SK-N-SH treated with all-trans-retinoic acid at 6 μM for 48 hours (cell line): Measurements from ENCODE around the gene ANKRD45.
"Not testable (repeated sequence)": the region's sequence is repeated elsewhere in the genome, so short reads cannot be mapped to it uniquely, and the experiment has no call there.

Experiments
- ATAC-seq: fragments of 200-7000 bp; cut with Tn5 transposase; 3 replicates; pipeline ENCODE4 v1.9.1; 2020; ENCODE audit warnings: mild to moderate bottlenecking, moderate library complexity
- ARNTL ChIP-seq: fragments of 450-650 bp; formaldehyde crosslinking; IDR thresholded peaks from 2 replicates; pipeline ENCODE4 v1.5.0; 2020; ENCODE audit warnings: low read depth, mild to moderate bottlenecking, moderate library complexity, borderline replicate concordance
- BACH2 ChIP-seq: fragments of 250-450 bp; sonication (Bioruptor Pico); IDR thresholded peaks from 2 replicates; pipeline ENCODE4 v1.9.0; 2021; ENCODE audit warnings: mild to moderate bottlenecking, borderline replicate concordance
- CREB5 ChIP-seq: fragments of 250-450 bp; sonication (Bioruptor Pico); IDR thresholded peaks from 2 replicates; pipeline ENCODE4 v1.5.1; 2020; ENCODE audit warnings: low read depth, mild to moderate bottlenecking, moderate library complexity
- CSDC2 ChIP-seq: fragments of 250-450 bp; sonication (Bioruptor Pico); IDR thresholded peaks from 2 replicates; pipeline ENCODE4 v1.5.0; 2020; ENCODE audit warnings: mild to moderate bottlenecking, moderate library complexity
- CSRNP3 ChIP-seq: fragments of 250-450 bp; sonication (Bioruptor Pico); IDR thresholded peaks from 2 replicates; pipeline ENCODE4 v1.5.1; 2021; ENCODE audit warnings: mild to moderate bottlenecking, moderate library complexity
- ESRRG ChIP-seq: fragments of 250-450 bp; sonication (Bioruptor Pico); IDR thresholded peaks from 2 replicates; pipeline ENCODE4 v1.6.1; 2021; ENCODE audit warnings: mild to moderate bottlenecking
- GLIS3 ChIP-seq: fragments of 250-450 bp; sonication (Bioruptor Pico); IDR thresholded peaks from 2 replicates; pipeline ENCODE4 v1.5.0; 2020; ENCODE audit warnings: mild to moderate bottlenecking, moderate library complexity
- ISL1 ChIP-seq: fragments of 250-450 bp; sonication (Bioruptor Pico); IDR thresholded peaks from 2 replicates; pipeline ENCODE4 v2.1.2; 2022; ENCODE audit warnings: mild to moderate bottlenecking, moderate library complexity
- OSR1 ChIP-seq: fragments of 250-450 bp; sonication (Bioruptor Pico); IDR thresholded peaks from 2 replicates; pipeline ENCODE4 v1.8.0; 2022; ENCODE audit warnings: moderate library complexity, mild to moderate bottlenecking, inconsistent platforms
- POU6F1 ChIP-seq: fragments of 250-450 bp; sonication (Bioruptor Pico); IDR thresholded peaks from 2 replicates; pipeline ENCODE4 v1.8.0; 2021; ENCODE audit warnings: low read depth, mild to moderate bottlenecking, moderate library complexity, borderline replicate concordance
- PPARA ChIP-seq: fragments of 250-450 bp; sonication (Bioruptor Pico); IDR thresholded peaks from 2 replicates; pipeline ENCODE4 v1.5.0; 2020; ENCODE audit warnings: mild to moderate bottlenecking, borderline replicate concordance
- RARB ChIP-seq: fragments of 250-450 bp; sonication (Bioruptor Pico); IDR thresholded peaks from 2 replicates; pipeline ENCODE4 v1.8.0; 2021; ENCODE audit warnings: mild to moderate bottlenecking, moderate library complexity
- SNAI2 ChIP-seq: fragments of 250-450 bp; sonication (Bioruptor Pico); IDR thresholded peaks from 2 replicates; pipeline ENCODE4 v1.5.0; 2020; ENCODE audit warnings: mild to moderate bottlenecking, moderate library complexity
- TCF4 ChIP-seq: fragments of 250-450 bp; sonication (Bioruptor Pico); IDR thresholded peaks from 2 replicates; pipeline ENCODE4 v1.8.0; 2021; ENCODE audit warnings: mild to moderate bottlenecking, moderate library complexity, borderline replicate concordance
- TOX ChIP-seq: fragments of 250-450 bp; sonication (Bioruptor Pico); IDR thresholded peaks from 2 replicates; pipeline ENCODE4 v1.8.0; 2021; ENCODE audit warnings: mild to moderate bottlenecking, moderate library complexity, borderline replicate concordance
- ZC3H10 ChIP-seq: fragments of 250-450 bp; sonication (Bioruptor Pico); IDR thresholded peaks from 2 replicates; pipeline ENCODE4 v1.5.1; 2021; ENCODE audit warnings: mild to moderate bottlenecking, moderate library complexity
- ZFP3 ChIP-seq: fragments of 250-450 bp; sonication (Bioruptor Pico); IDR thresholded peaks from 2 replicates; pipeline ENCODE4 v1.5.0; 2020; ENCODE audit warnings: mild to moderate bottlenecking, moderate library complexity
- ZFP30 ChIP-seq: fragments of 450-650 bp; formaldehyde crosslinking; IDR thresholded peaks from 2 replicates; pipeline ENCODE4 v1.5.0; 2022; ENCODE audit warnings: mild to moderate bottlenecking, moderate library complexity
- ZNF565 ChIP-seq: fragments of 450-650 bp; formaldehyde crosslinking; conservative IDR thresholded peaks from 2 replicates; pipeline ENCODE4 v1.5.0; 2020; ENCODE audit warnings: low read depth, mild to moderate bottlenecking, moderate library complexity
- ZNF70 ChIP-seq: fragments of 450-650 bp; formaldehyde crosslinking; IDR thresholded peaks from 2 replicates; pipeline ENCODE4 v1.5.0; 2020; ENCODE audit warnings: mild to moderate bottlenecking, moderate library complexity
- ZNF8 ChIP-seq: fragments of 450-650 bp; formaldehyde crosslinking; IDR thresholded peaks from 2 replicates; pipeline ENCODE4 v1.5.0; 2020; ENCODE audit warnings: mild to moderate bottlenecking, moderate library complexity

Gene ANKRD45

GRCh38 chr1:173628888-173629287 lies 40.8 kb downstream of the ANKRD45 start (continued):
- no peak for TF ChIP-seq ZNF8 (CRISPR knock-in tag)
- no peak for TF ChIP-seq ZFP30
- TF ChIP-seq, all 23 proteins: peak for 0

GRCh38 chr1:173627269-173627668 lies 42.4 kb downstream of the ANKRD45 start:
- ATAC-seq: no peak
- TF ChIP-seq TOX (no peak), CSDC2 (CRISPR knock-in tag) (no peak), ARNTL (CRISPR knock-in tag) (no peak), CSRNP3 (no peak)

- no peak for TF ChIP-seq ZFP30
- TF ChIP-seq SNAI2: no peak
- no peak for TF ChIP-seq CREB5 (CRISPR knock-in tag)
- no peak for TF ChIP-seq TCF4 (CRISPR knock-in tag)
- no peak for TF ChIP-seq ISL1 (CRISPR knock-in tag)
- no peak for TF ChIP-seq BACH2 (CRISPR knock-in tag)
- TF ChIP-seq ZNF70 (CRISPR knock-in tag): no peak
- TF ChIP-seq ESRRG (CRISPR knock-in tag): no peak
- no peak for TF ChIP-seq CSRNP3
- no peak for TF ChIP-seq RARB (CRISPR knock-in tag)
- TF ChIP-seq CSDC2 (CRISPR knock-in tag): no peak
- no peak for TF ChIP-seq ARNTL (CRISPR knock-in tag)
- no peak for ATAC-seq
Observed at GRCh38 chr1:173616859-173617258, 52.8 kb downstream of the ANKRD45 start.

- not testable (repeated sequence) for ATAC-seq
Observed at GRCh38 chr1:173613086-173613485, 56.6 kb downstream of the ANKRD45 start.

- no peak for TF ChIP-seq SNAI2
- TF ChIP-seq ISL1 (CRISPR knock-in tag): no peak
- no peak for TF ChIP-seq CSRNP3
- no peak for TF ChIP-seq POU6F1 (CRISPR knock-in tag)
- no peak for TF ChIP-seq ZFP3 (CRISPR knock-in tag)
- no peak for TF ChIP-seq TCF4 (CRISPR knock-in tag)
- no peak for TF ChIP-seq ZFP30
- no peak for ATAC-seq
Observed at GRCh38 chr1:173608503-173609216, 61.0 kb downstream of the ANKRD45 start.

- ATAC-seq: no peak
- no peak for TF ChIP-seq SNAI2
- TF ChIP-seq POU6F1 (CRISPR knock-in tag): no peak
- no peak for TF ChIP-seq PPARA (CRISPR knock-in tag)
- no peak for TF ChIP-seq OSR1 (CRISPR knock-in tag)
- no peak for TF ChIP-seq ISL1 (CRISPR knock-in tag)
- TF ChIP-seq ZFP30: no peak
- no peak for TF ChIP-seq ZNF565
- TF ChIP-seq ZC3H10 (CRISPR knock-in tag): no peak
- TF ChIP-seq TCF4 (CRISPR knock-in tag): no peak
- TF ChIP-seq CSRNP3: no peak
- no peak for TF ChIP-seq GLIS3 (CRISPR knock-in tag)
Observed at GRCh38 chr1:173603056-173603591, 66.5 kb downstream of the ANKRD45 start, which contains the start of gene SLC9C2. SLC9C2 (minus strand) TSS chr1:173603072; CDS start chr1:173601776, 1,296 bp downstream.
